Glomerular endothelial cell (primary cell): ENCODE data around the gene KRT6C. TPM values are rescaled to one million over a fixed set of nuclear protein-coding genes. Genes with fewer than 3 reads are reported as not detected.
"Not testable (repeated sequence)": the region's sequence is repeated elsewhere in the genome, so short reads cannot be mapped to it uniquely, and the experiment has no call there.

Source experiments
- DNase-seq: peaks from one replicate; pipeline ENCODE4 v3.0.0-alpha.2; 2011; ENCODE audit warnings: low read depth, low spot score; ENCODE audit errors: extremely low read depth
- total RNA-seq: library from RNA; depleted of rRNA; stranded (reverse); fragments of >200 nt; gene quantifications from 2 replicates; pipeline ENCODE4 v1.2.3, GENCODE V29; 2015

Gene KRT6C
- total RNA-seq, 1 donor from 2014 or later: not detected

GRCh38 chr12:52461693-52462092, 11.9 kb downstream of the KRT6C start:
- DNase-seq: no peak

- no peak for DNase-seq
Measured at GRCh38 chr12:52458861-52459260, 14.7 kb downstream of the KRT6C start.

GRCh38 chr12:52455821-52456220, 17.8 kb downstream of the KRT6C start:
- DNase-seq: no peak

- DNase-seq: no peak
Measured at GRCh38 chr12:52454411-52455201, 19.0 kb downstream of the KRT6C start.

GRCh38 chr12:52452101-52452500, 21.5 kb downstream of the KRT6C start, which contains the start of gene KRT6B:
TSS of gene KRT6B (minus strand) at chr12:52452146. CDS start at chr12:52452078, 68 bp downstream.
- DNase-seq: no peak

- no peak for DNase-seq
Measured at GRCh38 chr12:52448228-52448627, 25.4 kb downstream of the KRT6C start.

DNA sequence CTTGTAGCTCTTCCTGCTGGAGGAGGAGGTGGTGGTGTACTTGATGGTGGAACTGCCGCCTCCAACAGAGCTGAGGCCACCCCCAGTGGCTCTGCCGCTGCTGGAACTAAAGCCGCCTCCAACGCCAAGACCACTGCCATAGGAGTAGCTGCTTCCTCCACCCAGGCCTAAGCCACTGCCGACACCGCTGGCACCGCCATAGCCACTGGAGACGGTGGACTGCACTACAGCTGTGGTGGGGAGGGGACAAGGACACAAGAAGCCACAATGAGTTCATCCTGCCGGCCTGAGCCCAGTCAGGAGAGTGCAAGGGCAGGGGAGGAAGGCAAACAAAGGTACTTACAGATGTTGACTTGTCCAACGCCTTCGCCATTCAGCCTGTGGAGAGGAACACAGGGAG, 26.4 kb downstream of the KRT6C start:
- not testable (repeated sequence) for DNase-seq

DNA sequence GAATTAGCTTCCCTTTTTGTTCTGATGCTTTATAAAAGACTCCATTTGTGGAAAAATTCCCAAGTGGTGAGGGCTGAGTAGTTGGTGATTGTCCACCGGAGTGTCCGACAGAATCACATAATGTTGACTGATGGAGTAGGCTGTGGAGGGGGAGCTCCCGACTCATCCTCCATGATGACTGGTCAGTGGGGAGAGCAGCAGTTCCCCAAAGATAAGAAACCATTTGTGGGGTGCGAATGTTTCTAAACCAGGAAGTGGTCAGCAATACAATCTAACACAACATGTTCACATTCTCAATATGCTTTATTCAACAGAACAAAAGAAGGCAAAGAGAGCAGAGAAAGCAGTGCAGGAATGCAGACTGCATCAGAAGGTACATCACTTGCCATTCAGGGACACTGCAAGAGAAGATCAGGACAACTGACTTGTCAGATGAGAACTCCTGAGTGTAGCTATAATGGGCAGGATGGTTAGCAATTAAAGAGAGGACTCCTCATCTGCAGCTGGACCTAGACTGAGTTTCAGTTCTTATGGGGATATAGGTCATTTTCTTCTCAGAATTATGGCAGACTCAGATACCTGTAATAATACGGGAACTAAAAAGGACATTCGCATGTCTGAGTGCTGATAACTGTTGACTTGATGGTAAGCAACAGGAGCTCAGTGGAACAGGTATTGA, 27.1 kb downstream of the KRT6C start:
- DNase-seq: no peak

DNA sequence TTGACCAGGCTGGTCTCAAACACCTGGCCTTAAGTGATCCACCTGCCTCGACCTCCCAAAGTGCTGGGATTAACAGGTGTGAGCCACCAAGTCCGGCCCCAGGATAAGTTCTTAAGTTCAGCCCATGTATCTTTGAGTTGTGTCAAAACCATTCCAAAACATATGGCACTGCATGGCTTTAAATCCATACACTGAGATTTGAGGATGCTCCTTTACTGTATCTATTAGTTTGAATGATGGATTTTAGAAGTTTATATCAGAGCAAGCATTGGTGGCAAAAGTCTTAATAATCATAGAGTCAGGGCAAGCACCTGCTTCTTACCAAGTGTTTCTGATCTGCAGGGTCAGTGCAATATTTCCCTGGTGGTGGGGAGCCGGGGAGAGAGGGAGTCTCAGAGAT, 27.7 kb downstream of the KRT6C start:
- DNase-seq: no peak

GRCh38 chr12:52444647-52445595, 28.7 kb downstream of the KRT6C start:
- no peak for DNase-seq

DNA sequence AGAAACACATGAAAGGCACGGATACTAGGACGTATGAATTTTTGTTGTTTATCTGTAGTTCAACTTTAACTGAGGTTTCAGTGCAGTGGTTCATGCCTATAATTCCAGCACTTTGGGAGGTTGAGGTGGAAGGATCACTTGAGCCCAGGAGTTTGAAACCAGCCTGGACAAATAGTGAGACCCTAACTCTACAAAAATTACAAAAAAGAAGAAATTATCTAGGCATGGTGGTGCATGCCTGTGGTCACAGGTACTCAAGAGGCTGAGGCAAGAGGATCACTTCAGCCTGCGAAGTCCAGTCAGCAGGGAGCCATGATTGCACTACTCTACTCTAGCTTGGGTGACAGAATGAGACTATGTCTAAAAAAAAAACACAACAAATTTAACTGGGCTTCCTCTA, 29.6 kb downstream of the KRT6C start:
- no peak for DNase-seq

GRCh38 chr12:52442600-52443061, 31.0 kb downstream of the KRT6C start:
- DNase-seq: no peak

DNA sequence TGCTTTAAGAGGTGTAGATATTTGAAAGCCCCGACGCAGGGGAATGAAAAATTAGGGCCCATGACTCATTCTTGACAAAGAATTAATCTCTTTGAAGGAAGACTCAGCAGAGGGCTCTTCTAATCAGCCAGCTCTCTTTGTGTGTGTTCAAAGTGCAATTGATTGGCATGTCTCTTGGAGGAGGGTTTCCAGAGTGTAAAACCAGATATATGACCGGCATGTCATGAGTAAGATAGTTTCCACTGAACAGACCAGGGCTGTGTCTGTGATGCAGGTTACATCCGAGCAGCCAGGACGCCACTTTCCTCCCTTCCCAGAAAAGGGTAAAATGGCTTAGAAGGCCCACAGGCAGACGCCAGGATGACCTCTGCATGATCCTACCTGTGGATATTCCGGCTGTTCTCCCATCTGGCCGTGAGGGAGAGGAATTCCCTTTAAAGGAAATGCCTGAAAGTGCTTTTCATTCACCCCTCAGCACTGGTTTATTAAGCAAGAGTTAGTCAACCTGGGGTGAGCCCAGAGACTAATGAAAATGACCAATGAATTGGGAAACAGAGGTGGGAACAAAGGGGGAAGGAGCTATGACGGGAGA, 32.2 kb downstream of the KRT6C start:
- DNase-seq: no peak

DNA sequence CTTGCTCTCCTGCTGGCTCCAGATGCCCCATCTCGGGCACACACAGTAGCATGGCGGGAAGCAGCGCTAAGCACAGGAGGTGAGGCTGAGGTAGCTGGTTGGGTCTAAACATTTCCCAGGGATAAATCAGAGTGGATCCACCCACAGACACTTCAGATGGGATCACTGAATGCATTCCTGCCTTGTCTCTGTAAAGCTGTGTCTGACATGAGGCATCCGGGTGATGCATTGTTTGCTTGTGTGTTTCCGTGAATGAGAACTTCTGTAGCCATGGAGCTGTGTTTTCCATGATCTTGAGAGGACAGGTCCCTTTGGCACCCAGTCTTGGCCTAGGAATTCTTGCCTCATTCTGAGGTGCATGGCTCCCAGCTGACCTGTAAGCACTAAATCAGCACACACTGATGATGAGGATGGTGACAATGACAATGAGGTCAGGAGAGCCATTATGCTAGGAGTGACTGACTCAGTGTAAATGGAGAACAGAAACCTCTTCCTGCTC, 32.7 kb downstream of the KRT6C start:
- DNase-seq: no peak

- DNase-seq: no peak
Measured at GRCh38 chr12:52439845-52440244, 33.8 kb downstream of the KRT6C start.

GRCh38 chr12:52439420-52439819, 34.2 kb downstream of the KRT6C start:
- DNase-seq: no peak

GRCh38 chr12:52438305-52439301, 35.0 kb downstream of the KRT6C start:
- DNase-seq: no peak

DNA sequence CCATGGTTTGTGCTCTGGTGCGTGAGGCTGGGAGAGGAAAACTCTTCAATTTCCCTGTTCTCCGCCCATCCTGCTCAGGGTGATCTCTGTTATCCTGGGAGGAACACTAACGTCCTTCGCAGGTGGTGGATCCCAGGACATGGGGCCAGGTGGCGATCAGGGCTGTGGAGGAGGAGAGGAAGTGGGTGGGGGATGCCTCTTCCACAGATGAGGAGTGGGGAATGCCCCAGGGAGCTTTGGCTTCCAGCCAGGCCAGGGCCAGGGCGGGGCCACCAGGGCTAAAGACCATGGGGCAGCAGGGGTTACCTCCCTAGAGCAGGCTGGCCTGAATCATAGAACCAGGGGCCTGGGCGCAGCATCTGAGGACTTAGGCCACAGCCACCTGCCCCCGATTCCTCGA, 36.1 kb downstream of the KRT6C start:
- no peak for DNase-seq

- no peak for DNase-seq
Measured at GRCh38 chr12:52436828-52437474, 36.7 kb downstream of the KRT6C start.
